Tibial artery (tissue), 4 donors: ENCODE results near the gene HMCN2.

ENCODE experiments used
- DNase-seq, 2 donors: peaks; one replicate each; pipeline ENCODE4 v3.0.0-alpha.2; 2019
- H3K27ac ChIP-seq, 2 donors: fragments of 200-600 bp; sonication (generic) in 1 of 2; 1 replicate in 1 of 2; 2 replicates in 1 of 2; pipeline ENCODE4 v1.5.1; 2018 to 2019; ENCODE audit warnings: mild to moderate bottlenecking in 1 of 2
- H3K27me3 ChIP-seq, 2 donors: fragments of 200-600 bp; sonication (generic) in 1 of 2; one replicate each; pipeline versions ENCODE4 v1.5.1 to v1.6.0; 2016 to 2019
- H3K36me3 ChIP-seq, 3 donors: fragments of 200-600 bp; sonication (generic) in 2 of 3; one replicate each; pipeline ENCODE4 v1.5.1; 2016 to 2019; ENCODE audit warnings: mild to moderate bottlenecking in 2 of 3
- H3K4me1 ChIP-seq, 4 donors: fragments of 200-600 bp; sonication (generic) in 2 of 4; 1 replicate in 3 of 4; 2 replicates in 1 of 4; pipeline ENCODE4 v1.5.1; 2016 to 2019
- H3K4me3 ChIP-seq, 2 donors: fragments of 200-600 bp; sonication (generic) in 1 of 2; 1 replicate in 1 of 2; 2 replicates in 1 of 2; pipeline ENCODE4 v1.5.1; 2018 to 2019; ENCODE audit warnings: mild to moderate bottlenecking in 2 of 2
- H3K9me3 ChIP-seq, 3 donors: fragments of 200-600 bp; sonication (generic) in 1 of 3; one replicate each; pipeline ENCODE4 v1.5.1; 2016 to 2019
- intact Hi-C: fragments of 100-400 bp; cut with DNase I; formaldehyde crosslinking; loops from one replicate; pipeline ENCODE4 v1.15.0; 2023; ENCODE audit warnings: low total_unique reads
- TF ChIP-seq, protein P1 (sequence below), 2 experiments: fragments of 200-600 bp in 1 of 2; fragments of 450-650 bp in 1 of 2; IDR thresholded peaks; one replicate each; pipeline ENCODE4 v1.5.1; 2017 to 2019; ENCODE audit warnings: antibody characterized with exemption in 2 of 2, mild to moderate bottlenecking in 1 of 2, moderate library complexity in 1 of 2

Gene HMCN2

DNA sequence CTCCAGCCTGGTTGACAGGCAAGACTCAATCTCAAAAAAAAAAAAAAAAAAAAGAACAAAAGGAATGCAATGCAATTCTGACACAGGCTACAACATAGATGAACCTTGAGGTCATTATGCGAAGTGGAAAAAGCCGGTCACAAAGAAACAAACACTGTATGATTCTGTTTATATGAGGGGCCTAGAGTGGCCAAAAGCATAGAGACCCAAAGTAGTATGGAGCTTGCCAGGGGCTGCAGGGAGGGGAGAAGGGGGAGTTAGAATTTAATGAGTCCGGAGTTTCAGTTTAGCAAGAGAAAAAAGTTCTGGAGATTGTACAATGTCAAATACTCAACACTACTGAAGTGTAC lies 146.0 kb downstream of the HMCN2 start:
- DNase-seq, result no peak
- H3K4me3 ChIP-seq, result no peak overlapping the region
- TF ChIP-seq, protein P1, sequence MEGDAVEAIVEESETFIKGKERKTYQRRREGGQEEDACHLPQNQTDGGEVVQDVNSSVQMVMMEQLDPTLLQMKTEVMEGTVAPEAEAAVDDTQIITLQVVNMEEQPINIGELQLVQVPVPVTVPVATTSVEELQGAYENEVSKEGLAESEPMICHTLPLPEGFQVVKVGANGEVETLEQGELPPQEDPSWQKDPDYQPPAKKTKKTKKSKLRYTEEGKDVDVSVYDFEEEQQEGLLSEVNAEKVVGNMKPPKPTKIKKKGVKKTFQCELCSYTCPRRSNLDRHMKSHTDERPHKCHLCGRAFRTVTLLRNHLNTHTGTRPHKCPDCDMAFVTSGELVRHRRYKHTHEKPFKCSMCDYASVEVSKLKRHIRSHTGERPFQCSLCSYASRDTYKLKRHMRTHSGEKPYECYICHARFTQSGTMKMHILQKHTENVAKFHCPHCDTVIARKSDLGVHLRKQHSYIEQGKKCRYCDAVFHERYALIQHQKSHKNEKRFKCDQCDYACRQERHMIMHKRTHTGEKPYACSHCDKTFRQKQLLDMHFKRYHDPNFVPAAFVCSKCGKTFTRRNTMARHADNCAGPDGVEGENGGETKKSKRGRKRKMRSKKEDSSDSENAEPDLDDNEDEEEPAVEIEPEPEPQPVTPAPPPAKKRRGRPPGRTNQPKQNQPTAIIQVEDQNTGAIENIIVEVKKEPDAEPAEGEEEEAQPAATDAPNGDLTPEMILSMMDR (IDR thresholded peaks at IDR 0.05), result no peak
- peaks cover 0 to 5% (median 0%) of the 10 kb centered on the region in 3 donors for H3K36me3 ChIP-seq
- H3K27me3 ChIP-seq, result peaks cover 0 to 3% of the 10 kb centered on the region in 2 donors
- H3K9me3 ChIP-seq, result no peaks in the 10 kb centered on the region
- no peaks in the 10 kb centered on the region for H3K4me1 ChIP-seq
- no peak overlapping the region for H3K27ac ChIP-seq
- intact Hi-C loops, result no loop called here

- H3K36me3 ChIP-seq, result no peaks in the 10 kb centered on the region
- DNase-seq, result no peak
- H3K27me3 ChIP-seq, result peaks cover 0 to 3% of the 10 kb centered on the region in 2 donors
- intact Hi-C loops, result no loop called here
- H3K4me3 ChIP-seq, result no peak overlapping the region
- TF ChIP-seq, protein P1 (IDR thresholded peaks at IDR 0.05), result no peak
- no peaks in the 10 kb centered on the region for H3K4me1 ChIP-seq
- no peak overlapping the region for H3K27ac ChIP-seq
- no peaks in the 10 kb centered on the region for H3K9me3 ChIP-seq
Observed at GRCh38 chr9:130414081-130414731, 148.6 kb downstream of the HMCN2 start.

DNA sequence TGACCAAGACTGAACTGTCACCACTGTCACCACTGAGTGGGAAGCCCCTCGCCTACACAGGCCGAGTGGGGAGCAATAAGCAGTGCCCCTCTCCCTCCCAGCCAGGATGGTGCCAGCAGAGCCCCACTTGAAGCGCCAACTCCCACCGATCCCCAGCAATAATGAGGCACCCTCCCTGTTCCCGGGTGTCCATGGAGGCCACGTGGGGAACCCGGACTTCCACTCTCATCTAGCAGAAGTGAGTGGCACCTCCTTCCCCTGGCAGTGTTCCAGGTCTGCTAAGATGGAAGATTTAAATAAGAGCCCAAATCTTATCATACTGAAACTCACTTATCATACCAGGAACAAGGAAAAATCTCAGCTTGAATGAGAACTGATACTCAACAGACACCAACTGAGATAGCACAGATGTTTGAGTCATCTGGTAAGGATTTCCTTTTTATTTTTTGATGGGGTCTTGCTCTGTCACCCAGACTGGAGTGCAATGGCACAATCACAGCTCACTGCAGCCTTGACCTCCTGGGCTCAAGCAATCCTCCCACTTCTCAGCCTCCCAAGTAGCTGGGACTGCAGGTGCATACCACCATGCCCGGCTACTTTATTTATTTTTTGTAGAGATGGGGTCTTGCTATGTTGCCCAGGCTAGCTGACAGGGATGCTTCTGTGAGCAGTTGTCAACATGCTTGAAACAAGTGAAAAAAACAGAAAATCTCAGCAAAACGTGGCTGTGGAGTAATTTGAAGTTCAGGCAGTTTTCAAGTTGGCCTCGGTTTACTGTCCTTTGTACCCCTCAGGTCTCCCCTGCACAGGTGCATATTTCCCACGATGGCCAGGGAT lies 149.6 kb downstream of the HMCN2 start:
- Histone ChIP-seq H3K27me3 (peaks cover 0 to 3% of the 10 kb centered on the region in 2 donors), H3K36me3 (no peaks in the 10 kb centered on the region), H3K27ac (no peak overlapping the region), H3K4me3 (no peak overlapping the region), H3K9me3 (no peaks in the 10 kb centered on the region), H3K4me1 (no peaks in the 10 kb centered on the region)
- TF ChIP-seq, protein P1 (IDR thresholded peaks at IDR 0.05), result no peak
- intact Hi-C loops, result loop anchor here (5.0 kb wide), 1 partner anchor 558 kb away; no protein-coding TSS in a partner anchor
- no peak for DNase-seq

DNA sequence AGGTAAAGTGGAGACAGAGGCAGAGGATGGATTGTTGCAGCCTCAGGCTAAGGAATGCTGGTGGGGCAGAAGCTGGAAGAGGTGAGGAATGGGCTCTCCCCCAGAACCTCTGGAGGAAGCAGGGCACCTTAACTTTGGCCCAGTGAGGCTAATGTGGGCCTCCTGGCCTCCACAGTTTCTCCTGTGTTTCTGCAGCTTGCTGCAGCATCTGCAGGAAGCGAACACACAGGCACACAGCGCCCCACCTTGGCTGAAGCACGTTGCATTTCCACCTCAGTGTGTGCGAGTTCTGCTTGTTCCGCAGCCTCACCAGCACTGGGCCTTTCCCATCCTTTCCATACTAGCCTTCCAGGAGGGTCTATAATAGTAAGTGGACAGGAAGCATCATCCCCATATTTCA lies 152.0 kb downstream of the HMCN2 start:
- Histone ChIP-seq H3K4me1 (no peaks in the 10 kb centered on the region), H3K27me3 (peaks cover 0 to 13% of the 10 kb centered on the region in 2 donors), H3K4me3 (no peak overlapping the region), H3K9me3 (no peaks in the 10 kb centered on the region), H3K27ac (no peak overlapping the region), H3K36me3 (no peaks in the 10 kb centered on the region)
- no peak for DNase-seq
- TF ChIP-seq, protein P1 (IDR thresholded peaks at IDR 0.05), result no peak
- intact Hi-C loops, result loop anchor here (5.0 kb wide), 1 partner anchor 560 kb away; no protein-coding TSS in a partner anchor

DNA sequence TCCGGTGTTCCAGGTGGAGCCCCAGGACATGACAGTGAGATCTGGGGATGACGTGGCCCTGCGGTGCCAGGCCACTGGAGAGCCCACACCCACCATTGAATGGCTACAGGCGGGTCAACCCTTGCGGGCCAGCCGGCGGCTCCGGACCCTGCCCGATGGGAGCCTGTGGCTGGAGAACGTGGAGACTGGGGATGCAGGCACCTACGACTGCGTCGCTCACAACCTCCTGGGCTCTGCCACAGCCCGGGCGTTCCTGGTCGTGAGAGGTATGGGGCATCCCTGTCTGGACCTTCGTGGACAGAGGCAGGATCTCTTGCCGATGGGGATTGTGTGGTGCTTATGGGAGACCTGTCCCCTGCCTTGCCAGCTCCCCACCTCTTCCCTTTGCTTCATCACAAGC lies 153.2 kb downstream of the HMCN2 start:
- Histone ChIP-seq H3K27ac (no peak overlapping the region), H3K36me3 (no peaks in the 10 kb centered on the region), H3K4me3 (no peak overlapping the region), H3K27me3 (peaks cover 0 to 21% of the 10 kb centered on the region in 2 donors), H3K9me3 (no peaks in the 10 kb centered on the region), H3K4me1 (no peaks in the 10 kb centered on the region)
- TF ChIP-seq, protein P1 (IDR thresholded peaks at IDR 0.05), result no peak
- no peak for DNase-seq
- intact Hi-C loops, result loop anchor here (5.0 kb wide), 1 partner anchor 561 kb away; no protein-coding TSS in a partner anchor
